MCF 10A (cell line): ENCODE measurements around the gene KCNH3. TPM values are rescaled to one million over a fixed set of nuclear protein-coding genes. Genes with fewer than 3 reads are reported as not detected.

ENCODE experiments used
- BruUV-seq: library from RNA; stranded (reverse); fragments of 400-500 nt; replicated peaks from 2 replicates; lab custom pipeline; 2021; lab: Mats Ljungman, UMichigan
- CTCF ChIA-PET: fragments of 300-600 bp; sonication (Branson Sonifier 250); formaldehyde crosslinking; extraction: SDS; loops from one replicate; lab custom pipeline; 2021; ENCODE audit warnings: antibody characterized with exemption, inconsistent platforms; lab: Yijun Ruan, JAX
- POLR2A ChIA-PET: fragments of 300-600, 350-650 bp; sonication (Branson Sonifier 250); formaldehyde crosslinking; extraction: SDS; loops from one replicate; lab custom pipeline; 2020; ENCODE audit warnings: antibody characterized with exemption, inconsistent platforms; lab: Yijun Ruan, JAX
- DNase-seq: peaks from one replicate; pipeline ENCODE4 v3.0.0-alpha.2; 2018; ENCODE audit not compliant: unreplicated experiment
- H3K27ac Mint-ChIP-seq: one replicate; pipeline ENCODE4 v1.8.0; 2022; ENCODE audit warnings: mild to moderate bottlenecking, low read depth, mixed read lengths; ENCODE audit not compliant: unreplicated experiment
- H3K27me3 Mint-ChIP-seq: one replicate; pipeline ENCODE4 v1.8.0; 2022; ENCODE audit warnings: mixed read lengths; ENCODE audit not compliant: insufficient read depth, unreplicated experiment
- H3K36me3 Mint-ChIP-seq: one replicate; pipeline ENCODE4 v1.8.0; 2022; ENCODE audit warnings: mild to moderate bottlenecking, moderate library complexity, mixed read lengths; ENCODE audit not compliant: insufficient read depth, unreplicated experiment
- H3K4me1 Mint-ChIP-seq: one replicate; pipeline ENCODE4 v1.8.0; 2022; ENCODE audit warnings: mixed read lengths; ENCODE audit not compliant: insufficient read depth, unreplicated experiment
- H3K4me3 Mint-ChIP-seq: one replicate; pipeline ENCODE4 v1.8.0; 2022; ENCODE audit warnings: mild to moderate bottlenecking, moderate library complexity, mixed read lengths; ENCODE audit not compliant: unreplicated experiment
- H3K9me3 Mint-ChIP-seq: one replicate; pipeline ENCODE4 v1.8.0; 2022; ENCODE audit warnings: mixed read lengths; ENCODE audit not compliant: unreplicated experiment
- intact Hi-C: fragments of 100-400 bp; cut with micrococcal nuclease; formaldehyde crosslinking; loops from 2 replicates; pipeline ENCODE4 v1.14.1; 2022
- total RNA-seq: library from RNA; stranded (reverse); gene quantifications from 2 replicates; pipeline ENCODE4 v1.2.3, GENCODE V29; 2022
- TF ChIP-seq, protein P1 (sequence below): fragments of 200-600 bp; IDR thresholded peaks from one replicate; pipeline ENCODE4 v1.8.0; 2022; ENCODE audit warnings: antibody characterized with exemption, mild to moderate bottlenecking; ENCODE audit not compliant: unreplicated experiment

The KCNH3 gene
- total RNA-seq, 1 experiment from 2014 or later = not detected

- Mint-ChIP-seq H3K9me3 (no peaks in the 10 kb centered on the region), H3K4me1 (no peaks in the 10 kb centered on the region), H3K27me3 (peaks cover 8% of the 10 kb centered on the region), H3K36me3 (peaks cover 42% of the 10 kb centered on the region), H3K4me3 (no peak overlapping the region), H3K27ac (no peak overlapping the region)
- CTCF ChIA-PET = interaction anchor here (0.7 to 1.4 kb wide), 3 partner anchors 10 to 199 kb away, joined by 3 to 6 read pairs (median 5); partner anchors contain the start of gene MCRS1
- no TSS peak for BruUV-seq
- intact Hi-C loops = no loop called here
- POLR2A ChIA-PET = interaction anchor here (0.8 kb wide), 1 partner anchor 9 kb away, joined by 3 read pairs; no protein-coding TSS in a partner anchor
- TF ChIP-seq, protein P1, sequence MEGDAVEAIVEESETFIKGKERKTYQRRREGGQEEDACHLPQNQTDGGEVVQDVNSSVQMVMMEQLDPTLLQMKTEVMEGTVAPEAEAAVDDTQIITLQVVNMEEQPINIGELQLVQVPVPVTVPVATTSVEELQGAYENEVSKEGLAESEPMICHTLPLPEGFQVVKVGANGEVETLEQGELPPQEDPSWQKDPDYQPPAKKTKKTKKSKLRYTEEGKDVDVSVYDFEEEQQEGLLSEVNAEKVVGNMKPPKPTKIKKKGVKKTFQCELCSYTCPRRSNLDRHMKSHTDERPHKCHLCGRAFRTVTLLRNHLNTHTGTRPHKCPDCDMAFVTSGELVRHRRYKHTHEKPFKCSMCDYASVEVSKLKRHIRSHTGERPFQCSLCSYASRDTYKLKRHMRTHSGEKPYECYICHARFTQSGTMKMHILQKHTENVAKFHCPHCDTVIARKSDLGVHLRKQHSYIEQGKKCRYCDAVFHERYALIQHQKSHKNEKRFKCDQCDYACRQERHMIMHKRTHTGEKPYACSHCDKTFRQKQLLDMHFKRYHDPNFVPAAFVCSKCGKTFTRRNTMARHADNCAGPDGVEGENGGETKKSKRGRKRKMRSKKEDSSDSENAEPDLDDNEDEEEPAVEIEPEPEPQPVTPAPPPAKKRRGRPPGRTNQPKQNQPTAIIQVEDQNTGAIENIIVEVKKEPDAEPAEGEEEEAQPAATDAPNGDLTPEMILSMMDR = peak; percentile 18
- no peak for DNase-seq
Measured at GRCh38 chr12:49557917-49558215, 19.0 kb downstream of the KCNH3 start.

DNA sequence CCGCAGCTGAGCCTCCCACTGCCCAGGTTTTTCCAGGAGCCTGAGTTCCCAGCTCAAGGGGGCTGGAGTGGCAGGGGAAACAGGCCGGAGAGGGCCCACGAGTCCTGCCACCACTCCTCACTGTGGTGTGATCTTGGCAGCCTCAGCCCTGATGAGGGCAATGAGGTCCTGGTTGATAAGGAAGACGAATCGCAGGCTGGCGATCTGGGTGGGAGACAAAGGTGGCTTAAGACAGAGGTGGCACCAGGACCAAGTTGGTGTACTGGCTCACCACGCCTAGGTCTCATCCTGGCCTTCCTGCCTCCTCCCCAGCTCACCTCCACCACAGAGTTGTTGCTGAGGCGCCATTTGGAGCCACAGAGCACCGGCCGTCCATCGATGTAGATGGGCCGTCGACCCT is 19.7 kb downstream of the KCNH3 start:
- intact Hi-C loops = no loop called here
- POLR2A ChIA-PET = interaction anchor here (0.8 kb wide), 1 partner anchor 8 kb away, joined by 3 read pairs; no protein-coding TSS in a partner anchor

DNA sequence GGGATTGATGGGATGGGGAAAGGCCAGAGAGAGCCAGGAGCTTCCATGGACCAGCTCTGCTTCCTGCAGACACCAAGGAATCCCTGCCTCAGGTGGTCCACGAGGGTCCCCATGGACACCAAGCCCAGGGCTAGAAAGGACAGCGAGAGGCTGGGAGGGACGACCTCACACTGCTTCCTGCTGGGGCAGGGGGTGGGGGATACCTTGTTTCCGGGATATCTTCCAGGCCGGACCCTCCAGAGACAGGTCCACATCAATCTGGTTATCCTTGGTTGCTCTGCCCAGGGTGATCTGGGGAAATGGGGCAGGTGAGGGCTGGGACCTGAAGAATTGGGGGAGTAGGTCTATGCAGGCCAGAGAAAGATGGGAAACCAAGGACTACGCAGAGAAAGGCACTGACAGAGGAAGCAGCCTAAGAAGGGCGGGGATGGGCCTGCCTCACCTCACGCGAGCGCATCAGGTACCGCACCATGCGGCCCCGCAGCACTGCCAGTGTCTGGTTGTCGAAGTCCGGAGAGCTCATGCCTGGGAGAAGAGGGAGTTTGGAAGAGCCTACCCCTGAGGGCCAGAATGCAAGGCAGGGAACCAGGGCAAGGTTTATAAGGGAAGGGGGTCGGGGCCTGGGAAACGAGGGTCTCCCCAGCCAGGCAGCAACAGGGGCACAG is 20.3 kb downstream of the KCNH3 start:
- no peaks in the 10 kb centered on the region for H3K9me3 Mint-ChIP-seq
- DNase-seq = no peak
- H3K27ac Mint-ChIP-seq = no peak overlapping the region
- no TSS peak for BruUV-seq
- intact Hi-C loops = no loop called here
- H3K36me3 Mint-ChIP-seq = peaks cover 54% of the 10 kb centered on the region
- TF ChIP-seq, protein P1 = no peak
- ChIA-PET POLR2A (no interaction called here), CTCF (interaction anchor here (1.0 to 1.4 kb wide), 2 partner anchors 8 to 201 kb away, joined by 5 to 6 read pairs; partner anchors contain the start of gene MCRS1)
- no peaks in the 10 kb centered on the region for H3K4me1 Mint-ChIP-seq
- H3K4me3 Mint-ChIP-seq = no peak overlapping the region
- H3K27me3 Mint-ChIP-seq = no peaks in the 10 kb centered on the region

More for the DNA sequence above, 19.7 kb downstream of the KCNH3 start:
- Mint-ChIP-seq H3K4me1 (no peaks in the 10 kb centered on the region), H3K4me3 (no peak overlapping the region), H3K36me3 (peaks cover 49% of the 10 kb centered on the region), H3K27me3 (peaks cover 2% of the 10 kb centered on the region), H3K27ac (no peak overlapping the region), H3K9me3 (no peaks in the 10 kb centered on the region)
- TF ChIP-seq, protein P1 = no peak
- no TSS peak for BruUV-seq
- no peak for DNase-seq
- CTCF ChIA-PET = interaction anchor here (0.6 to 1.4 kb wide), 4 partner anchors 9 to 200 kb away, joined by 3 to 6 read pairs (median 4); partner anchors contain the start of gene MCRS1

DNA sequence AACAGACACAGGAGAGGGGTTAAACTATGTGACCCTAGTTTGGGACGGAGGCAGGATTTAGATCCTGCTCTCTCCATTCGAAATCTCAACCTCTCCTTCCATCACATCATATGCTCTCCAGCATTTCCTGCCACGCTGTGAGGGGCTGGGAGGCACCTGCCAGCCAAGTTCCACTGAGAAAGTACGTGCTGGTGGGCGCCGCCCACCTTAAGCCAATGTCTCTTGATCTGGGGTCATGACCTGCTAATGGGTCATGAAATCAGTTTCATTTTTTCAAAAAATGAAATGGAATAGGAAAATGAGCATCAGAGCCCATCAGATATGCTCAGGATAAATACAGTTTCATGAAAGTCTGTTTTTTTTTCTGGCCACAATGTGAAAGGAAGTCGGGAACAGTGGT is 21.9 kb downstream of the KCNH3 start:
- Mint-ChIP-seq H3K27ac (no peak overlapping the region), H3K36me3 (peaks cover 58% of the 10 kb centered on the region), H3K27me3 (no peaks in the 10 kb centered on the region), H3K4me1 (no peaks in the 10 kb centered on the region), H3K4me3 (no peak overlapping the region), H3K9me3 (no peaks in the 10 kb centered on the region)
- POLR2A ChIA-PET = no interaction called here
- DNase-seq = no peak
- CTCF ChIA-PET = interaction anchor here (0.6 kb wide), 1 partner anchor 932 kb away, joined by 3 read pairs; no protein-coding TSS in a partner anchor
- TF ChIP-seq, protein P1 = no peak
- no TSS peak for BruUV-seq
- intact Hi-C loops = no loop called here
